Measurements from ENCODE around the gene SLC22A25.

Gene SLC22A25

GRCh38 chr11:63229815-63230214 is 13.6 kb downstream of the SLC22A25 start:
- DNase-seq: no peak

GRCh38 chr11:63227521-63228107 is 15.8 kb downstream of the SLC22A25 start:
- no peak for DNase-seq

- no peak for DNase-seq
These were observed 16.8 kb downstream of the SLC22A25 start for GRCh38 chr11:63226488-63227114.

- no peak for DNase-seq
These were observed 29.3 kb downstream of the SLC22A25 start for GRCh38 chr11:63214093-63214492.

- peak in 1 of 2 donors; percentile 0 for DNase-seq
These were observed 30.7 kb downstream of the SLC22A25 start for GRCh38 chr11:63212742-63213141.

GRCh38 chr11:63210111-63210510 is 33.3 kb downstream of the SLC22A25 start:
- DNase-seq: no peak
